Stimulated activated CD8-positive, alpha-beta memory T cell treated with anti-CD3 and anti-CD28 coated beads, Interleukin-7, amount 100 ng/mL, for 4 hours (primary cell): ENCODE measurements around the gene PIGP.
"Not testable (repeated sequence)": the region's sequence is repeated elsewhere in the genome, so short reads cannot be mapped to it uniquely, and the experiment has no call there.

Source experiments
- DNase-seq, 2 donors: peaks; one replicate each; pipeline ENCODE4 v3.0.0-alpha.2; 2020; ENCODE audit warnings: low read depth in 2 of 2

PIGP gene

GRCh38 chr21:37076087-37076850, 3.4 kb upstream of the PIGP start:
- DNase-seq: no peak

- no peak for DNase-seq
Observed at GRCh38 chr21:37075214-37075770, 2.4 kb upstream of the PIGP start.

GRCh38 chr21:37074546-37074945, 1.7 kb upstream of the PIGP start:
- DNase-seq: no peak

- DNase-seq: no peak
Observed at GRCh38 chr21:37074197-37074510, 1.3 kb upstream of the PIGP start.

GRCh38 chr21:37073417-37074196, 736 bp upstream of the PIGP start:
- DNase-seq: peak in 1 of 2 donors; percentile 35

GRCh38 chr21:37072274-37072987, 440 bp downstream of the PIGP start:
- DNase-seq: peak in 1 of 2 donors; percentile 38

GRCh38 chr21:37071561-37072273, 1.2 kb downstream of the PIGP start:
- DNase-seq: no peak

- DNase-seq: no peak
Observed at GRCh38 chr21:37065561-37066177, 7.2 kb downstream of the PIGP start.

GRCh38 chr21:37064841-37065240, 8.0 kb downstream of the PIGP start:
- DNase-seq: no peak

GRCh38 chr21:37063433-37063832, 9.4 kb downstream of the PIGP start:
- DNase-seq: no peak

GRCh38 chr21:37062593-37062935, 10.3 kb downstream of the PIGP start:
- no peak for DNase-seq

- no peak for DNase-seq
Observed at GRCh38 chr21:37061926-37062592, 10.8 kb downstream of the PIGP start.

- no peak for DNase-seq
Observed at GRCh38 chr21:37060296-37060695, 12.6 kb downstream of the PIGP start.

- DNase-seq: no peak
Observed at GRCh38 chr21:37059181-37059580, 13.7 kb downstream of the PIGP start.

GRCh38 chr21:37058261-37058660, 14.6 kb downstream of the PIGP start:
- no peak for DNase-seq

GRCh38 chr21:37057614-37058013, 15.3 kb downstream of the PIGP start:
- no peak for DNase-seq

GRCh38 chr21:37055271-37055855, 17.5 kb downstream of the PIGP start:
- DNase-seq: no peak

- not testable (repeated sequence) for DNase-seq
Observed at GRCh38 chr21:37049741-37050140, 23.1 kb downstream of the PIGP start.

GRCh38 chr21:37047079-37047478, 25.8 kb downstream of the PIGP start:
- DNase-seq: no peak

- no peak for DNase-seq
Observed at GRCh38 chr21:37045556-37045955, 27.3 kb downstream of the PIGP start.
